HepG2 (cell line): Measurements from ENCODE around the gene CDK11B.

ENCODE experiments used
- RBM22 ChIP-seq: fragments of 200-400 bp; formaldehyde crosslinking; optimal IDR thresholded peaks from 2 replicates; pipeline ENCODE3; 2017; ENCODE audit warnings: mild to moderate bottlenecking, low read length, moderate library complexity
- TF ChIP-seq, protein P1 (sequence below): sonication (generic); formaldehyde crosslinking; conservative IDR thresholded peaks from 2 replicates; pipeline ENCODE4 v1.5.0; 2020; ENCODE audit warnings: missing genetic modification reagents

DNA sequence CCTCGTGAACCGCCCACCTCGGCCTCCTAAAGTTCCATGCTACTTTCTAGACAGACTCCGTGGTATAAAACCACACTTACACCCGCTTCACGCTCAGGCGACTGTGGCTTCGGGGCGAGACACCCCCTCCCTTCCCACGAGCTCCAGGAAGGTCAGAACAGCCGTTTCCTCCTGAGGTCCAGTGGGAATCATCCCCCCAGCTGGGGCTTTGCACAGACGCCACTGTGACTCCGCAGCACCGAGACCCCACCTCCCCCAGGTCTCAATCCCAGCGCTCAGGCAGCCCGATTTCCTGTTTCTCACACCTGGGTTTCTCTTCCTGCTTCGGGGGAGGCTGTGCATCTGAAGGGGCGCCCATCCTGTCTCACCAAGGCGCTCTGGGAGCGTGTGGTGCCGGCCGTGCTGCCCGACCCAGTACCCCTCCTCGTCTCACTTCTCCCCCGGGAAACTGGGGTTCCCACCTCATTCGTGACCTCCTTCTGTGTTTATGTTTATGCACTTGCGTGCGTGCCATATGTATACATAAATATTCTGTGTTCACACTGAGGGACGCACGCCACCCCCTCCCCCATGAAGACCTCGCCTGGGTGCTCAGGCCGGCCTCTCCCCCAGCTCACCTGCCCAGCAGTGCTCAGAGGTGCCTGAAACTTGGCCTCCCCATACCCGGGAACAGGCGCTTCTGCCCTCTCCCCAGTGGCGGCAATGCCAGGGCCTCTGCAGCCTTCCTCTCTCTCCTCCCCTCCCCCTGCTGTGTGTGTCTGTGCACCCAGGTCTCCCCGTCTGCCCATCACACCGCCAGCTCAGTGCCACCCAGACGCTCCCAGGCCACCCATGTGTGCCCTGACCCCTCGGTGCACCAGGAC lies 19.1 kb upstream of the CDK11B start:
- TF ChIP-seq, protein P1, sequence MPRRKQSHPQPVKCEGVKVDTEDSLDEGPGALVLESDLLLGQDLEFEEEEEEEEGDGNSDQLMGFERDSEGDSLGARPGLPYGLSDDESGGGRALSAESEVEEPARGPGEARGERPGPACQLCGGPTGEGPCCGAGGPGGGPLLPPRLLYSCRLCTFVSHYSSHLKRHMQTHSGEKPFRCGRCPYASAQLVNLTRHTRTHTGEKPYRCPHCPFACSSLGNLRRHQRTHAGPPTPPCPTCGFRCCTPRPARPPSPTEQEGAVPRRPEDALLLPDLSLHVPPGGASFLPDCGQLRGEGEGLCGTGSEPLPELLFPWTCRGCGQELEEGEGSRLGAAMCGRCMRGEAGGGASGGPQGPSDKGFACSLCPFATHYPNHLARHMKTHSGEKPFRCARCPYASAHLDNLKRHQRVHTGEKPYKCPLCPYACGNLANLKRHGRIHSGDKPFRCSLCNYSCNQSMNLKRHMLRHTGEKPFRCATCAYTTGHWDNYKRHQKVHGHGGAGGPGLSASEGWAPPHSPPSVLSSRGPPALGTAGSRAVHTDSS (CRISPR knock-in tag): no peak
- TF ChIP-seq RBM22: no peak
